K562 (cell line): Measurements from ENCODE around the gene CLEC17A. TPM values are rescaled to one million over a fixed set of nuclear protein-coding genes. Genes with fewer than 3 reads are reported as not detected.
A peak's percentile ranks its signal among the peaks of the same experiment; 100 is the strongest.
"Not testable (repeated sequence)": the region's sequence is repeated elsewhere in the genome, so short reads cannot be mapped to it uniquely, and the experiment has no call there.

Experiments used
- ATAC-seq: fragments of 200-7000 bp; cut with Tn5 transposase; 3 replicates; pipeline ENCODE4 v1.9.1; 2020; ENCODE audit warnings: moderate library complexity
- BruUV-seq: library from RNA; stranded (reverse); fragments of 400-500 nt; replicated peaks from 2 replicates; lab custom pipeline; 2021; lab: Mats Ljungman, UMichigan
- CTCF ChIA-PET: fragments of 300-600 bp; formaldehyde crosslinking; extraction: SDS; loops from one replicate; lab custom pipeline; 2021; ENCODE audit warnings: low intra/inter-chr PET ratio; lab: Yijun Ruan, JAX
- POLR2A ChIA-PET: fragments of 300-600, 350-650 bp; sonication (Branson Sonifier 250); formaldehyde crosslinking; extraction: SDS; loops from one replicate; lab custom pipeline; 2021; ENCODE audit warnings: antibody characterized with exemption, inconsistent platforms; lab: Yijun Ruan, JAX
- DNase-seq, 4 experiments: peaks; one replicate each; pipeline versions ENCODE4 v3.0.0 to v3.0.0-alpha.2; 2011 to 2018; ENCODE audit warnings: low spot score in 3 of 4, mixed read lengths in 3 of 4; ENCODE audit errors: extremely low read depth in 1 of 4
- FAIRE-seq: peaks from 2 replicates; lab custom pipeline; 2011; peaks lifted over from hg19 to GRCh38; lab: Jason Lieb, UNC
- H2AFZ ChIP-seq: 2 replicates; pipeline ENCODE4 v1.6.0; 2011; ENCODE audit warnings: low read depth, low read length, control low read depth, inconsistent platforms
- H3K27ac ChIP-seq: fragments of 200-600 bp; 3 replicates; pipeline ENCODE4 v1.8.0; 2011; ENCODE audit warnings: low read depth, mild to moderate bottlenecking, control low read depth, inconsistent platforms, low read length, moderate library complexity, mixed read lengths; ENCODE audit errors: extremely low read depth
- H3K27me3 ChIP-seq, 2 experiments: fragments of 300-600 bp in 1 of 2; 2 replicates in 1 of 2; 3 replicates in 1 of 2; pipeline versions ENCODE4 v1.6.0 to v1.8.0; 2011; ENCODE audit warnings: inconsistent platforms in 2 of 2, low read length in 2 of 2, mild to moderate bottlenecking in 1 of 2, mixed read lengths in 1 of 2, moderate library complexity in 1 of 2; ENCODE audit not compliant: control insufficient read depth in 2 of 2, insufficient read depth in 2 of 2
- H3K36me3 ChIP-seq: fragments of 300-600 bp; 3 replicates; pipeline ENCODE4 v1.8.0; 2011; ENCODE audit warnings: mild to moderate bottlenecking, low read length, inconsistent platforms; ENCODE audit not compliant: control insufficient read depth, insufficient read depth
- H3K4me1 ChIP-seq, 2 experiments: fragments of 200-600 bp in 1 of 2; replicated peaks in 1 of 2; 2 replicates in 1 of 2; 3 replicates in 1 of 2; pipeline versions ENCODE4 v1.5.1 to v1.8.0; 2011; ENCODE audit warnings: inconsistent platforms in 2 of 2, low read length in 2 of 2, mild to moderate bottlenecking in 1 of 2, mixed read lengths in 1 of 2, moderate library complexity in 1 of 2; ENCODE audit not compliant: control insufficient read depth in 2 of 2, insufficient read depth in 2 of 2
- H3K4me2 ChIP-seq: 2 replicates; pipeline ENCODE4 v1.6.1; 2011; ENCODE audit warnings: low read length, control low read depth, inconsistent platforms, mixed read lengths; ENCODE audit not compliant: insufficient read depth
- H3K4me3 ChIP-seq: fragments of 200-600 bp; sonication (generic), shearing (Covaris generic); 2 replicates; pipeline ENCODE4 v1.5.1; 2016; ENCODE audit warnings: control low read depth, inconsistent platforms
- H3K79me2 ChIP-seq: fragments of 200-600 bp; 3 replicates; pipeline ENCODE4 v1.8.0; 2011; ENCODE audit warnings: low read length, inconsistent platforms; ENCODE audit not compliant: control insufficient read depth, insufficient read depth
- H3K9ac ChIP-seq, 2 experiments: 2 replicates each; pipeline versions ENCODE4 v1.6.0 to v1.6.1; 2011; ENCODE audit warnings: low read depth in 2 of 2, low read length in 2 of 2, control low read depth in 1 of 2, inconsistent platforms in 1 of 2, mild to moderate bottlenecking in 1 of 2, mixed read lengths in 1 of 2; ENCODE audit not compliant: insufficient read depth in 1 of 2
- H3K9me1 ChIP-seq: one replicate; pipeline ENCODE4 v1.6.0; 2011; ENCODE audit warnings: inconsistent platforms, mild to moderate bottlenecking, low read length, moderate library complexity; ENCODE audit not compliant: control insufficient read depth, insufficient read depth
- H3K9me3 ChIP-seq: replicated peaks from 2 replicates; pipeline ENCODE4 v1.5.1; 2011; ENCODE audit warnings: low read depth, low read length, inconsistent platforms; ENCODE audit not compliant: control insufficient read depth, insufficient read depth
- H4K20me1 ChIP-seq: replicated peaks from 2 replicates; pipeline ENCODE4 v1.6.1; 2011; ENCODE audit warnings: low read length, inconsistent platforms, mixed read lengths; ENCODE audit not compliant: control insufficient read depth, insufficient read depth
- CBFA2T3 ChIP-seq: fragments of 450-650 bp; IDR thresholded peaks from 2 replicates; pipeline ENCODE4 v1.6.1; 2017
- DIDO1 ChIP-seq: fragments of 450-650 bp; IDR thresholded peaks from 2 replicates; pipeline ENCODE4 v1.6.1; 2016; ENCODE audit warnings: low read depth, missing biosample characterization, missing genetic modification characterization
- HDGF ChIP-seq: fragments of 450-650 bp; IDR thresholded peaks from 2 replicates; pipeline ENCODE4 v1.6.1; 2016
- KDM4B ChIP-seq, 2 experiments: fragments of 450-650 bp in 1 of 2; sonication (generic) in 1 of 2; IDR thresholded peaks; 2 replicates each; pipeline ENCODE4 v1.6.1; 2016 to 2017; ENCODE audit warnings: borderline replicate concordance in 2 of 2, antibody characterized with exemption in 1 of 2, low read depth in 1 of 2, mild to moderate bottlenecking in 1 of 2
- MECOM ChIP-seq: fragments of 250-450 bp; sonication (Bioruptor Pico); IDR thresholded peaks from 2 replicates; pipeline ENCODE4 v1.8.0; 2022; ENCODE audit warnings: inconsistent platforms
- MITF ChIP-seq: IDR thresholded peaks from 2 replicates; pipeline ENCODE4 v1.6.1; 2014; ENCODE audit warnings: antibody characterized with exemption
- NEUROD1 ChIP-seq: fragments of 150-350 bp; IDR thresholded peaks from 2 replicates; pipeline ENCODE4 v1.6.1; 2014; ENCODE audit warnings: borderline replicate concordance, low read length, low read depth; ENCODE audit not compliant: partially characterized antibody
- NFIC ChIP-seq: fragments of 450-650 bp; IDR thresholded peaks from 2 replicates; pipeline ENCODE4 v1.6.1; 2017; ENCODE audit warnings: mild to moderate bottlenecking, inconsistent platforms
- PHF20 ChIP-seq: fragments of 450-650 bp; IDR thresholded peaks from 2 replicates; pipeline ENCODE4 v1.6.1; 2018; ENCODE audit not compliant: partially characterized antibody
- POLR2G ChIP-seq: fragments of 200-400 bp; formaldehyde crosslinking; IDR thresholded peaks from 2 replicates; pipeline ENCODE4 v1.6.1; 2017; ENCODE audit warnings: low read depth, mild to moderate bottlenecking, antibody characterized with exemption, low read length, moderate library complexity
- SFPQ ChIP-seq: fragments of 200-400 bp; formaldehyde crosslinking; IDR thresholded peaks from 2 replicates; pipeline ENCODE4 v1.6.1; 2017; ENCODE audit warnings: mild to moderate bottlenecking, low read depth, low read length, moderate library complexity
- TAF9B ChIP-seq: fragments of 450-650 bp; IDR thresholded peaks from 2 replicates; pipeline ENCODE4 v1.6.1; 2018; ENCODE audit warnings: mild to moderate bottlenecking; ENCODE audit not compliant: partially characterized antibody
- TRIM24 ChIP-seq, 2 experiments: fragments of 450-650 bp; IDR thresholded peaks; 2 replicates each; pipeline ENCODE4 v1.6.1; 2016
- ZFP36 ChIP-seq: fragments of 150-350 bp; IDR thresholded peaks from 2 replicates; pipeline ENCODE4 v1.6.1; 2018; ENCODE audit warnings: low read length, low read depth; ENCODE audit not compliant: partially characterized antibody
- ZNF212 ChIP-seq: fragments of 450-650 bp; formaldehyde crosslinking; IDR thresholded peaks from 2 replicates; pipeline ENCODE4 v1.4.0; 2020; ENCODE audit warnings: mild to moderate bottlenecking
- ZNF324 ChIP-seq: fragments of 250-450 bp; sonication (Bioruptor Pico); IDR thresholded peaks from 2 replicates; pipeline ENCODE4 v1.4.0; 2020; ENCODE audit warnings: mild to moderate bottlenecking
- WGBS: fragments of 100-300 bp; shearing (Covaris generic); methylation state at CpG from one replicate; pipeline ENCODE4 v1.1.6; 2016; ENCODE audit warnings: low coverage, mixed read lengths; ENCODE audit not compliant: insufficient coverage; ENCODE audit errors: missing lambda C conversion rate; 5-methylcytosine and 5-hydroxymethylcytosine counted together
- in situ Hi-C: fragments of 300-500 bp; cut with MboI; formaldehyde crosslinking; loops from 4 replicates; pipeline ENCODE4 v1.15.0; 2018; ENCODE audit warnings: inconsistent platforms, mixed read lengths
- intact Hi-C: fragments of 100-400 bp; cut with micrococcal nuclease; formaldehyde crosslinking; loops from 2 replicates; pipeline ENCODE4 v1.14.2; 2022
- polyA plus RNA-seq, 8 experiments: library from polyadenylated mRNA; depleted of rRNA in 4 of 8; stranded (reverse) in 5 of 8; unstranded in 3 of 8; fragments of >200 nt; fragmentation: Nextera tagmentation in 2 of 8; fragmentation: Illumina TruSeq in 1 of 8; extraction: Ambion mirVana in 2 of 8; extraction: Trizol in 1 of 8; gene quantifications; 2 replicates each; pipeline versions ENCODE4 v1.2.1 to v1.2.3, GENCODE V29; 2011 to 2014; ENCODE audit warnings: inconsistent platforms in 1 of 8, missing spikeins in 1 of 8
- total RNA-seq, 7 experiments: library from RNA; depleted of rRNA in 6 of 7; stranded (reverse); fragments of >200 nt in 6 of 7; fragmentation: Illumina TruSeq in 2 of 7; extraction: Trizol in 2 of 7; gene quantifications; 2 replicates each; pipeline versions ENCODE4 v1.2.1 to v1.2.3, GENCODE V29; 2011 to 2021; ENCODE audit warnings: low replicate concordance in 1 of 7

The CLEC17A gene
- total and polyA plus RNA-seq, 9 of the 15 experiments (the other 6 are each of a cell fraction or from before 2014, with no cell fraction given) = 0.03 TPM; not detected in 8

GRCh38 chr19:14580623-14581237 lies 2.2 kb upstream of the CLEC17A start (continued):
- TF ChIP-seq MECOM (CRISPR knock-in tag) (no peak), ZFP36 (no peak), NFIC (peak; percentile 56), PHF20 (peak; percentile 55), KDM4B (IDR thresholded peaks at IDR 0.05; ENCODE audit: borderline replicate concordance in 2 of 2, low read depth in 1 of 2) (no peak), ZNF212 (CRISPR knock-in tag) (no peak), NEUROD1 (no peak), SFPQ (no peak), CBFA2T3 (peak; percentile 91), POLR2G (no peak), TRIM24 (IDR thresholded peaks at IDR 0.05) (peak; percentile 64 to 67; a peak in 3 of 4 replicates), HDGF (no peak), DIDO1 (tag) (no peak), MITF (no peak), TAF9B (no peak), ZNF324 (CRISPR knock-in tag) (no peak)

- H3K4me3 ChIP-seq = not testable (repeated sequence)
Measured at GRCh38 chr19:14584372-14584771, 1.5 kb downstream of the CLEC17A start.

More at GRCh38 chr19:14584372-14584771, 1.5 kb downstream of the CLEC17A start:
- intact Hi-C loops, H3K27me3 ChIP-seq, H4K20me1 ChIP-seq, POLR2A ChIA-PET, H3K4me2 ChIP-seq, in situ Hi-C loops, H3K9ac ChIP-seq, H2AFZ ChIP-seq, H3K4me1 ChIP-seq, H3K79me2 ChIP-seq, ATAC-seq, CTCF ChIA-PET, H3K36me3 ChIP-seq, H3K27ac ChIP-seq, H3K9me3 ChIP-seq, H3K9me1 ChIP-seq, BruUV-seq, FAIRE-seq, DNase-seq: not testable (repeated sequence)
- 12% methylated on average over 4 of the region's 5 CpGs for WGBS
